ENCODE data around the gene SLC39A2.
"Not testable (repeated sequence)": the region's sequence is repeated elsewhere in the genome, so short reads cannot be mapped to it uniquely, and the experiment has no call there.

DNA sequence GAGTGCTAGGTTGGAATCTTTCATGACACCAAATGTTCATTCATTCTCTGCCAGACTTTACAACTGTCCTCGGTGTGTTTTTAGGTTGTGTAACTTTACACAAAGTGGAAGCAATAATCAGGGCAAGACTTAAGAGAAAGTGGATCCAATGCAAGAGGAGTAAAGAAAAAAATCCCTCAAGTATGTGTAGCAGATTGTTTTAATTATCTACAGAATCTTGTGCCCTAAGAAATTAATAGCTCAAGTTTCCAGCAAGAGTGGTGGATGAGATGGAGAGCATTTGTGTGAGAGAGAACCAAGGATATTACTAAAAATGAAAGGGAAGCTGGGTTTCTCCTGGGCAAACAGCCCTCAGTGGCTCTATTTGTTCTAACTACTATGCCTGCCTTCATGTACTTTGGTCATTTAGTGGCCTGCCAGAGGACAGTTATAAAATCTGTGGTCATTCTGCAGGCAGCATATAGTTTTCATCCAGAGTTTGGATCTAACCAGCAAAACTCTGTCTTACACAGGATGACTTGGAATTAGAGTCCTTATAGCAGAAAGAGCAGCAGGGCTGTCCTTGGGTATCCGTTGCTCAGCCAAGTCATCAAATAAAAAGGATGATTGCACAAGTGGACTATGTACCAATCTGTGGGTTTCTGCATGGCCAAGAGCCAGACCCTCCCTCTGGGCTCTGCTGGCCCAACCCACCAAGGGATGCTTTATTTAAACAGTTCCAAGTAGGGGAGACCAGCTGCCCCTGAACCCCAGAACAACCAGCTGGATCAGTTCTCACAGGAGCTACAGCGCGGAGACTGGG is 44.2 kb upstream of the SLC39A2 start, which contains the start of gene RNASE2:
- not testable (repeated sequence) for TF ChIP-seq CTCF, POLR2A (IDR thresholded peaks at IDR 0.05)
